Hematopoietic multipotent progenitor cell treated with erythropoietin and hydrocortisone succinate and interleukin-3 and kit ligand, for 6 days (in vitro differentiated cells): ENCODE results near the gene STYXL1.

Experiments used
- DNase-seq: peaks from one replicate; pipeline ENCODE4 v3.0.0-alpha.2; 2015

The STYXL1 gene

GRCh38 chr7:75991531-75992082 lies 56.2 kb downstream of the STYXL1 start:
- no peak for DNase-seq

- DNase-seq, result no peak
Measured at GRCh38 chr7:75989500-75990388, 58.1 kb downstream of the STYXL1 start.

GRCh38 chr7:75988568-75989499 lies 59.0 kb downstream of the STYXL1 start:
- no peak for DNase-seq

GRCh38 chr7:75987805-75988567 lies 59.8 kb downstream of the STYXL1 start:
- DNase-seq, result no peak

GRCh38 chr7:75987026-75987804 lies 60.6 kb downstream of the STYXL1 start:
- no peak for DNase-seq

- DNase-seq, result no peak
Measured at GRCh38 chr7:75986147-75986781, 61.5 kb downstream of the STYXL1 start.

GRCh38 chr7:75985518-75986146 lies 62.2 kb downstream of the STYXL1 start:
- peak; percentile 32 for DNase-seq

- no peak for DNase-seq
Measured at GRCh38 chr7:75985009-75985517, 62.7 kb downstream of the STYXL1 start.

GRCh38 chr7:75984130-75985008 lies 63.4 kb downstream of the STYXL1 start:
- no peak for DNase-seq

GRCh38 chr7:75983471-75984129 lies 64.2 kb downstream of the STYXL1 start:
- DNase-seq, result no peak

- no peak for DNase-seq
Measured at GRCh38 chr7:75982306-75983064, 65.3 kb downstream of the STYXL1 start.

GRCh38 chr7:75981453-75982305 lies 66.1 kb downstream of the STYXL1 start:
- DNase-seq, result no peak

GRCh38 chr7:75981203-75981452 lies 66.7 kb downstream of the STYXL1 start:
- DNase-seq, result no peak

- no peak for DNase-seq
Measured at GRCh38 chr7:75980430-75981202, 67.2 kb downstream of the STYXL1 start.

- no peak for DNase-seq
Measured at GRCh38 chr7:75979759-75980429, 67.9 kb downstream of the STYXL1 start.

- no peak for DNase-seq
Measured at GRCh38 chr7:75977743-75978142, 70.1 kb downstream of the STYXL1 start.
